Natural killer cell (primary cell): ENCODE data around the gene PRAMEF1. TPM values are rescaled to one million over a fixed set of nuclear protein-coding genes. Genes with fewer than 3 reads are reported as not detected.

Experiments used
- ATAC-seq, 3 donors: fragments of 150-1000 bp in 2 of 3; fragments of 200-7000 bp in 1 of 3; cut with Tn5 transposase; 1 replicate in 1 of 3; 2 replicates in 2 of 3; pipeline ENCODE4 v1.10.0; 2021; ENCODE audit warnings: mild to moderate bottlenecking in 2 of 3, moderate library complexity in 2 of 3
- DNase-seq, 2 donors: peaks; one replicate each; pipeline versions ENCODE4 v3.0.0 to v3.0.0-alpha.2; 2013 to 2021; ENCODE audit warnings: mixed read lengths in 1 of 2
- H3K27ac ChIP-seq: one replicate; pipeline ENCODE4 v1.5.1; 2013; ENCODE audit warnings: mild to moderate bottlenecking, low read length
- H3K27me3 ChIP-seq: one replicate; pipeline ENCODE4 v1.6.1; 2013; ENCODE audit warnings: low read length; ENCODE audit not compliant: control insufficient read depth, insufficient read depth
- H3K36me3 ChIP-seq: one replicate; pipeline ENCODE4 v1.6.1; 2013; ENCODE audit warnings: low read length; ENCODE audit not compliant: control insufficient read depth, insufficient read depth
- H3K4me1 ChIP-seq: one replicate; pipeline ENCODE4 v1.6.1; 2013; ENCODE audit warnings: low read length; ENCODE audit not compliant: control insufficient read depth, insufficient read depth
- H3K4me3 ChIP-seq: one replicate; pipeline ENCODE4 v1.5.1; 2013; ENCODE audit warnings: low read length
- H3K9me3 ChIP-seq: one replicate; pipeline ENCODE4 v1.6.1; 2013; ENCODE audit warnings: low read length; ENCODE audit not compliant: control insufficient read depth, insufficient read depth
- H3K27ac Mint-ChIP-seq, 2 donors: one replicate each; pipeline ENCODE4 v1.8.0; 2022; ENCODE audit warnings: mild to moderate bottlenecking in 2 of 2, mixed read lengths in 2 of 2, moderate library complexity in 1 of 2
- H3K27me3 Mint-ChIP-seq, 2 donors: one replicate each; pipeline ENCODE4 v1.8.0; 2022; ENCODE audit warnings: low read depth in 2 of 2, mixed read lengths in 2 of 2
- H3K36me3 Mint-ChIP-seq: one replicate; pipeline ENCODE4 v1.8.0; 2022; ENCODE audit warnings: mixed read lengths
- H3K4me1 Mint-ChIP-seq, 2 donors: one replicate each; pipeline ENCODE4 v1.8.0; 2022; ENCODE audit warnings: mixed read lengths in 2 of 2
- H3K4me3 Mint-ChIP-seq: one replicate; pipeline ENCODE4 v1.8.0; 2022; ENCODE audit warnings: mild to moderate bottlenecking, moderate library complexity, mixed read lengths
- H3K9me3 Mint-ChIP-seq, 2 donors: one replicate each; pipeline ENCODE4 v1.8.0; 2022; ENCODE audit warnings: mixed read lengths in 2 of 2
- WGBS: methylation state at CpG from one replicate; pipeline ENCODE4 v1.1.7; 2013; ENCODE audit warnings: missing lambda C conversion rate; ENCODE audit not compliant: insufficient coverage; 5-methylcytosine and 5-hydroxymethylcytosine counted together
- intact Hi-C: fragments of 100-400 bp; cut with micrococcal nuclease; formaldehyde crosslinking; loops from one replicate; pipeline ENCODE4 v1.14.2; 2022
- total RNA-seq, 4 donors: library from RNA; stranded (reverse); fragments of 120-200 nt in 1 of 4; gene quantifications; one replicate each; pipeline versions ENCODE4 v1.2.3 to v1.2.4, GENCODE V29; 2013 to 2022
- TF ChIP-seq, protein P1 (sequence below): fragments of 200-600 bp; IDR thresholded peaks from one replicate; pipeline ENCODE4 v1.8.0; 2022; ENCODE audit warnings: antibody characterized with exemption

The PRAMEF1 gene
- total RNA-seq, 3 donors from 2014 or later (not counting 1 experiment from before 2014, with no cell fraction given): not detected

DNA sequence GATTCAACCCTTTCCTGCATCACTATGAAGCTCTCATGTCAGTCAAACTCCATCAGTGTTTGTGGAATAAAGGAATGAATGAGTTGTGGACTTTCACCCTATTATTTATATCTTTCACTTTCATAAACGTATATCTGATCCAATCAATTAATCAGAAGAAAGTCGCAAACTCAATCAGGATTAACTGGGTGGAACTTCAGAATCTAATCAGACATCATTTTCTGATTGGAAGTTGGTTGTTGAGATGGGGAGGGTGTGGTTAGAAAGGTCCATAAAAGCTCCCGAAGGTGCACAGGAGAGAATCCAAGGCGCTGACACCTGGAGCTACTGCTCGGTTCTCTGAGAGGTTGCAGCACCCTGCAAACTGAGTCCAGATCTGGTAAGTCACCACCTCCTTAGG lies 17.8 kb upstream of the PRAMEF1 start, which contains the start of gene PRAMEF12:
Gene PRAMEF12, plus strand, starts transcription at position 301 of the 400 bp plus-strand sequence. CDS start 1,130 bp downstream, outside the sequence.
- Mint-ChIP-seq H3K27ac (no peak within 1 kb of the TSS), H3K4me1 (no peaks in the 10 kb centered on the region), H3K4me3 (no peak within 1 kb of the TSS), H3K27me3 (peaks cover 19 to 54% of the 10 kb centered on the region in 2 donors), H3K36me3 (no peaks in the 10 kb centered on the region), H3K9me3 (no peaks in the 10 kb centered on the region)
- intact Hi-C loops: no loop called here
- DNase-seq (no peak), ATAC-seq (no peak)
- no peaks in the 10 kb centered on the region for H3K27me3 ChIP-seq
- H3K4me3 ChIP-seq: no peak within 1 kb of the TSS
- TF ChIP-seq, protein P1, sequence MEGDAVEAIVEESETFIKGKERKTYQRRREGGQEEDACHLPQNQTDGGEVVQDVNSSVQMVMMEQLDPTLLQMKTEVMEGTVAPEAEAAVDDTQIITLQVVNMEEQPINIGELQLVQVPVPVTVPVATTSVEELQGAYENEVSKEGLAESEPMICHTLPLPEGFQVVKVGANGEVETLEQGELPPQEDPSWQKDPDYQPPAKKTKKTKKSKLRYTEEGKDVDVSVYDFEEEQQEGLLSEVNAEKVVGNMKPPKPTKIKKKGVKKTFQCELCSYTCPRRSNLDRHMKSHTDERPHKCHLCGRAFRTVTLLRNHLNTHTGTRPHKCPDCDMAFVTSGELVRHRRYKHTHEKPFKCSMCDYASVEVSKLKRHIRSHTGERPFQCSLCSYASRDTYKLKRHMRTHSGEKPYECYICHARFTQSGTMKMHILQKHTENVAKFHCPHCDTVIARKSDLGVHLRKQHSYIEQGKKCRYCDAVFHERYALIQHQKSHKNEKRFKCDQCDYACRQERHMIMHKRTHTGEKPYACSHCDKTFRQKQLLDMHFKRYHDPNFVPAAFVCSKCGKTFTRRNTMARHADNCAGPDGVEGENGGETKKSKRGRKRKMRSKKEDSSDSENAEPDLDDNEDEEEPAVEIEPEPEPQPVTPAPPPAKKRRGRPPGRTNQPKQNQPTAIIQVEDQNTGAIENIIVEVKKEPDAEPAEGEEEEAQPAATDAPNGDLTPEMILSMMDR: no peak
- H3K4me1 ChIP-seq: no peaks in the 10 kb centered on the region
- no peaks in the 10 kb centered on the region for H3K36me3 ChIP-seq
- 90% methylated on average over 4 of the region's 5 CpGs for WGBS
- H3K9me3 ChIP-seq: no peaks in the 10 kb centered on the region
- no peak within 1 kb of the TSS for H3K27ac ChIP-seq

DNA sequence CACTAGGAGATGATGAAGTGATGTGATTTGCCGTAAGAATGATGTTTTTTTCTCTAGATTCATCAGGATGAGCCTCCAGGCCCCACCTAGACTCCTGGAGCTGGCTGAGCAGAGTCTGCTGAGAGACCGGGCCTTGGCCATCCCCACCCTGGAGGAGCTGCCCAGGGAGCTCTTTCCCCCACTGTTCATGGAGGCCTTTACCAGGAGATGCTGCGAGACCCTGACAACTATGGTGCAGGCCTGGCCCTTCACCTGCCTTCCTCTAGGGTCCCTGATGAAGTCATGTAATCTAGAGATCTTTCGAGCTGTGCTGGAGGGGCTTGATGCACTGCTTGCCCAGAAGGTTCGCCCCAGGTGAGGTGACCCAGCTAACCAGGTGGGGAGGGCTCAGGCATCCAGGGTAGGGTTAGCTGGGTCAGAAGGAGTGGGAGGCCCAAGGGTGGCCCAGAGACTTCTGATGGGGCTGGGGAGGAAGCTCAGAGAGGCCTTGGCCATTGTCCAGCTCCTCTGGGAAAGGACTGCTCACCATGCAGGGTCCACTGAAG lies 16.3 kb upstream of the PRAMEF1 start:
- Histone ChIP-seq H3K27me3 (no peaks in the 10 kb centered on the region), H3K4me1 (no peaks in the 10 kb centered on the region), H3K9me3 (no peaks in the 10 kb centered on the region), H3K36me3 (no peaks in the 10 kb centered on the region), H3K27ac (no peak overlapping the region), H3K4me3 (no peak overlapping the region)
- H3K27me3 Mint-ChIP-seq: peaks cover 13 to 56% of the 10 kb centered on the region in 2 donors
- DNase-seq (no peak), ATAC-seq (no peak)
- no peak overlapping the region for H3K4me3 Mint-ChIP-seq
- no peak overlapping the region for H3K27ac Mint-ChIP-seq
- no peaks in the 10 kb centered on the region for H3K9me3 Mint-ChIP-seq
- no peaks in the 10 kb centered on the region for H3K36me3 Mint-ChIP-seq
- H3K4me1 Mint-ChIP-seq: no peaks in the 10 kb centered on the region
- TF ChIP-seq, protein P1: no peak
- intact Hi-C loops: no loop called here
- WGBS: 86% methylated on average over 5 of the region's 5 CpGs

DNA sequence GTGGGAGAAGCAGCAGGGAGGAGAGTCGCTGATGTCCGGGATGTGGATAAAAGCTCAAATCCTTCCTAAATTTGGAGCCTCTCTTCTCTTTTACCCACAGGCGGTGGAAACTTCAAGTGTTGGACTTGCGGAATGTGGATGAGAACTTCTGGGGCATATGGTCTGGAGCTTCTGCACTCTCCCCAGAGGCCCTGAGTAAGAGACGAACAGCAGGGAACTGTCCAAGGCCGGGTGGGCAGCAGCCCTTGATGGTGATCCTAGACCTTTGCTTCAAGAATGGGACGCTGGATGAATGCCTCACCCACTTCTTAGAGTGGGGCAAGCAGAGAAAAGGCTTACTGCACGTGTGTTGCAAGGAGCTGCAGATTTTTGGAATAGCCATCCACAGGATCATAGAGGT lies 15.8 kb upstream of the PRAMEF1 start:
- WGBS: 80% methylated on average over 8 of the region's 8 CpGs
- Histone ChIP-seq H3K4me3 (no peak overlapping the region), H3K9me3 (no peaks in the 10 kb centered on the region), H3K27ac (no peak overlapping the region), H3K36me3 (no peaks in the 10 kb centered on the region), H3K4me1 (no peaks in the 10 kb centered on the region), H3K27me3 (no peaks in the 10 kb centered on the region)
- no peaks in the 10 kb centered on the region for H3K9me3 Mint-ChIP-seq
- no peaks in the 10 kb centered on the region for H3K4me1 Mint-ChIP-seq
- H3K27me3 Mint-ChIP-seq: peaks cover 9 to 50% of the 10 kb centered on the region in 2 donors
- no peak overlapping the region for H3K27ac Mint-ChIP-seq
- no peaks in the 10 kb centered on the region for H3K36me3 Mint-ChIP-seq
- no peak overlapping the region for H3K4me3 Mint-ChIP-seq
- TF ChIP-seq, protein P1: no peak
- no peak for ATAC-seq
- intact Hi-C loops: no loop called here
- DNase-seq: no peak
